ENCODE results near the gene KCNK6. TPM values are rescaled to one million over a fixed set of nuclear protein-coding genes. Genes with fewer than 3 reads are reported as not detected.

Gene KCNK6
- total RNA-seq, 1 experiment from 2014 or later, result 1.9 TPM

- H3K36me3 ChIP-seq (replicated peaks; ENCODE audit: control insufficient read depth, insufficient read depth, low read length), result peaks cover 4% of the 10 kb centered on the region
- peaks cover 7% of the 10 kb centered on the region; the same call in 1 of the 2 replicates for H3K27me3 ChIP-seq (ENCODE audit: control insufficient read depth, insufficient read depth, low read length)
- no peak for DNase-seq
- no peak overlapping the region for H3K4me3 ChIP-seq (ENCODE audit: insufficient read depth, low read depth, low read length)
Observed at GRCh38 chr19:38307597-38307996, 12.0 kb upstream of the KCNK6 start.

- peaks cover 7% of the 10 kb centered on the region; the same call in 1 of the 2 replicates for H3K27me3 ChIP-seq (ENCODE audit: control insufficient read depth, insufficient read depth, low read length)
- peaks cover 4% of the 10 kb centered on the region for H3K36me3 ChIP-seq (replicated peaks; ENCODE audit: control insufficient read depth, insufficient read depth, low read length)
- DNase-seq, result no peak
- H3K4me3 ChIP-seq (ENCODE audit: insufficient read depth, low read depth, low read length), result no peak overlapping the region
Observed at GRCh38 chr19:38308006-38308766, 11.5 kb upstream of the KCNK6 start.

- Histone ChIP-seq H3K27me3 (ENCODE audit: control insufficient read depth, insufficient read depth, low read length) (peaks cover 3% of the 10 kb centered on the region; the same call in 1 of the 2 replicates), H3K36me3 (replicated peaks; ENCODE audit: control insufficient read depth, insufficient read depth, low read length) (peaks cover 4% of the 10 kb centered on the region), H3K4me3 (ENCODE audit: insufficient read depth, low read depth, low read length) (no peak overlapping the region)
- DNase-seq, result no peak
Observed at GRCh38 chr19:38308926-38309614, 10.6 kb upstream of the KCNK6 start.

- Histone ChIP-seq H3K36me3 (replicated peaks; ENCODE audit: control insufficient read depth, insufficient read depth, low read length) (peaks cover 4% of the 10 kb centered on the region), H3K4me3 (ENCODE audit: insufficient read depth, low read depth, low read length) (no peak overlapping the region), H3K27me3 (ENCODE audit: control insufficient read depth, insufficient read depth, low read length) (no peaks in the 10 kb centered on the region)
- no peak for DNase-seq
Observed at GRCh38 chr19:38309615-38310278, 9.9 kb upstream of the KCNK6 start.

- H3K4me3 ChIP-seq (ENCODE audit: insufficient read depth, low read depth, low read length), result no peak overlapping the region
- H3K36me3 ChIP-seq (replicated peaks; ENCODE audit: control insufficient read depth, insufficient read depth, low read length), result peaks cover 4% of the 10 kb centered on the region
- no peak for DNase-seq
- H3K27me3 ChIP-seq (ENCODE audit: control insufficient read depth, insufficient read depth, low read length), result no peaks in the 10 kb centered on the region
Observed at GRCh38 chr19:38310279-38310670, 9.4 kb upstream of the KCNK6 start.

- Histone ChIP-seq H3K4me3 (ENCODE audit: insufficient read depth, low read depth, low read length) (no peak overlapping the region), H3K27me3 (ENCODE audit: control insufficient read depth, insufficient read depth, low read length) (no peaks in the 10 kb centered on the region), H3K36me3 (replicated peaks; ENCODE audit: control insufficient read depth, insufficient read depth, low read length) (peaks cover 4% of the 10 kb centered on the region)
- no peak for DNase-seq
Observed at GRCh38 chr19:38310986-38311385, 8.7 kb upstream of the KCNK6 start.

GRCh38 chr19:38315657-38316476 lies 3.8 kb upstream of the KCNK6 start, which contains the start of gene YIF1B:
TSS of gene YIF1B (minus strand) at chr19:38315947. CDS start at chr19:38315917, 30 bp downstream.
- DNase-seq, result peak; percentile 100
- Histone ChIP-seq H3K4me3 (ENCODE audit: insufficient read depth, low read depth, low read length) (peak within 1 kb of the TSS; percentile 86), H3K27me3 (ENCODE audit: control insufficient read depth, insufficient read depth, low read length) (peaks cover 31% of the 10 kb centered on the region), H3K36me3 (replicated peaks; ENCODE audit: control insufficient read depth, insufficient read depth, low read length) (no peaks in the 10 kb centered on the region)

- Histone ChIP-seq H3K36me3 (replicated peaks; ENCODE audit: control insufficient read depth, insufficient read depth, low read length) (no peaks in the 10 kb centered on the region), H3K27me3 (ENCODE audit: control insufficient read depth, insufficient read depth, low read length) (peaks cover 38% of the 10 kb centered on the region), H3K4me3 (ENCODE audit: insufficient read depth, low read depth, low read length) (peak overlapping the region; percentile 29)
- no peak for DNase-seq
Observed at GRCh38 chr19:38316477-38317067, 3.1 kb upstream of the KCNK6 start.

- DNase-seq, result no peak
- Histone ChIP-seq H3K27me3 (ENCODE audit: control insufficient read depth, insufficient read depth, low read length) (peaks cover 39% of the 10 kb centered on the region), H3K36me3 (replicated peaks; ENCODE audit: control insufficient read depth, insufficient read depth, low read length) (no peaks in the 10 kb centered on the region), H3K4me3 (ENCODE audit: insufficient read depth, low read depth, low read length) (no peak overlapping the region)
Observed at GRCh38 chr19:38317104-38317612, 2.5 kb upstream of the KCNK6 start.

GRCh38 chr19:38318660-38319059 lies 985 bp upstream of the KCNK6 start:
- no peak for DNase-seq
- no peaks in the 10 kb centered on the region for H3K36me3 ChIP-seq (replicated peaks; ENCODE audit: control insufficient read depth, insufficient read depth, low read length)
- no peak overlapping the region for H3K4me3 ChIP-seq (ENCODE audit: insufficient read depth, low read depth, low read length)
- H3K27me3 ChIP-seq (ENCODE audit: control insufficient read depth, insufficient read depth, low read length), result peaks cover 39% of the 10 kb centered on the region

GRCh38 chr19:38320969-38321339 lies 1.3 kb downstream of the KCNK6 start:
- Histone ChIP-seq H3K27me3 (ENCODE audit: control insufficient read depth, insufficient read depth, low read length) (peaks cover 39% of the 10 kb centered on the region), H3K4me3 (ENCODE audit: insufficient read depth, low read depth, low read length) (no peak overlapping the region), H3K36me3 (replicated peaks; ENCODE audit: control insufficient read depth, insufficient read depth, low read length) (no peaks in the 10 kb centered on the region; the same call in 1 of the 2 replicates)
- DNase-seq, result no peak

- no peak overlapping the region for H3K4me3 ChIP-seq (ENCODE audit: insufficient read depth, low read depth, low read length)
- H3K36me3 ChIP-seq (replicated peaks; ENCODE audit: control insufficient read depth, insufficient read depth, low read length), result no peaks in the 10 kb centered on the region; the same call in 1 of the 2 replicates
- peaks cover 39% of the 10 kb centered on the region for H3K27me3 ChIP-seq (ENCODE audit: control insufficient read depth, insufficient read depth, low read length)
- DNase-seq, result no peak
Observed at GRCh38 chr19:38321646-38322196, 2.1 kb downstream of the KCNK6 start.

GRCh38 chr19:38323291-38323690 lies 3.6 kb downstream of the KCNK6 start:
- Histone ChIP-seq H3K36me3 (replicated peaks; ENCODE audit: control insufficient read depth, insufficient read depth, low read length) (peaks cover 7% of the 10 kb centered on the region), H3K27me3 (ENCODE audit: control insufficient read depth, insufficient read depth, low read length) (peaks cover 34% of the 10 kb centered on the region), H3K4me3 (ENCODE audit: insufficient read depth, low read depth, low read length) (no peak overlapping the region)
- DNase-seq, result no peak
